Subcutaneous abdominal adipose tissue (tissue), 5 donors: ENCODE results near the gene PRKCE.
A peak's percentile ranks its signal among the peaks of the same experiment; 100 is the strongest.

Source experiments
- H3K27ac ChIP-seq: one replicate; pipeline ENCODE4 v1.7.0; 2013; ENCODE audit warnings: low read depth, mild to moderate bottlenecking, inconsistent platforms, low read length, moderate library complexity
- H3K27me3 ChIP-seq, 5 donors: one replicate each; pipeline ENCODE4 v1.7.0; 2013; ENCODE audit warnings: low read length in 5 of 5, inconsistent platforms in 1 of 5; ENCODE audit not compliant: control insufficient read depth in 5 of 5, insufficient read depth in 4 of 5
- H3K36me3 ChIP-seq, 5 donors: one replicate each; pipeline ENCODE4 v1.7.0; 2013; ENCODE audit warnings: low read length in 5 of 5; ENCODE audit not compliant: control insufficient read depth in 5 of 5, insufficient read depth in 5 of 5
- H3K4me1 ChIP-seq, 5 donors: one replicate each; pipeline ENCODE4 v1.7.0; 2013; ENCODE audit warnings: low read length in 5 of 5, mild to moderate bottlenecking in 3 of 5, moderate library complexity in 1 of 5; ENCODE audit not compliant: control insufficient read depth in 5 of 5, insufficient read depth in 5 of 5
- H3K4me3 ChIP-seq, 5 donors: one replicate each; pipeline ENCODE4 v1.7.0; 2013; ENCODE audit warnings: low read length in 5 of 5, low read depth in 1 of 5
- H3K9ac ChIP-seq, 5 donors: one replicate each; pipeline ENCODE4 v1.7.0; 2013; ENCODE audit warnings: low read length in 5 of 5, mild to moderate bottlenecking in 4 of 5, moderate library complexity in 3 of 5
- H3K9me3 ChIP-seq, 5 donors: one replicate each; pipeline ENCODE4 v1.7.0; 2013; ENCODE audit warnings: low read length in 5 of 5; ENCODE audit not compliant: control insufficient read depth in 5 of 5
- donor health status: healthy.
- donor health status: healthy.
- donor health status: healthy.
- donor health status: healthy.
- donor health status: healthy.

The PRKCE gene

GRCh38 chr2:45994060-45994459, 342.6 kb downstream of the PRKCE start:
- H3K9me3 ChIP-seq, result no peaks in the 10 kb centered on the region
- no peak overlapping the region for H3K27ac ChIP-seq
- no peaks in the 10 kb centered on the region for H3K27me3 ChIP-seq
- no peak overlapping the region for H3K4me3 ChIP-seq
- H3K4me1 ChIP-seq, result peaks cover 5 to 27% (median 17%) of the 10 kb centered on the region in 5 donors
- peaks cover 0 to 8% (median 0%) of the 10 kb centered on the region in 5 donors for H3K36me3 ChIP-seq
- no peak overlapping the region for H3K9ac ChIP-seq

GRCh38 chr2:46000660-46001059, 349.2 kb downstream of the PRKCE start:
- Histone ChIP-seq H3K27ac (no peak overlapping the region), H3K36me3 (peaks cover 0 to 20% (median 10%) of the 10 kb centered on the region in 5 donors), H3K9me3 (no peaks in the 10 kb centered on the region), H3K27me3 (no peaks in the 10 kb centered on the region), H3K4me1 (peaks cover 0 to 19% (median 11%) of the 10 kb centered on the region in 5 donors), H3K4me3 (no peak overlapping the region), H3K9ac (no peak overlapping the region)

- peaks cover 0 to 19% (median 11%) of the 10 kb centered on the region in 5 donors for H3K4me1 ChIP-seq
- H3K4me3 ChIP-seq, result no peak overlapping the region
- peak overlapping the region; percentile 75 for H3K27ac ChIP-seq
- H3K27me3 ChIP-seq, result no peaks in the 10 kb centered on the region
- H3K36me3 ChIP-seq, result peaks cover 0 to 22% (median 12%) of the 10 kb centered on the region in 5 donors
- H3K9me3 ChIP-seq, result no peaks in the 10 kb centered on the region
- H3K9ac ChIP-seq, result no peak overlapping the region
These were observed 349.8 kb downstream of the PRKCE start for GRCh38 chr2:46001290-46001689.

GRCh38 chr2:46001741-46002506, 350.4 kb downstream of the PRKCE start:
- Histone ChIP-seq H3K27me3 (no peaks in the 10 kb centered on the region), H3K27ac (peak overlapping the region; percentile 75), H3K4me1 (peaks cover 0 to 19% (median 11%) of the 10 kb centered on the region in 5 donors), H3K4me3 (no peak overlapping the region), H3K9me3 (no peaks in the 10 kb centered on the region), H3K36me3 (peaks cover 0 to 24% (median 15%) of the 10 kb centered on the region in 5 donors), H3K9ac (no peak overlapping the region)

DNA sequence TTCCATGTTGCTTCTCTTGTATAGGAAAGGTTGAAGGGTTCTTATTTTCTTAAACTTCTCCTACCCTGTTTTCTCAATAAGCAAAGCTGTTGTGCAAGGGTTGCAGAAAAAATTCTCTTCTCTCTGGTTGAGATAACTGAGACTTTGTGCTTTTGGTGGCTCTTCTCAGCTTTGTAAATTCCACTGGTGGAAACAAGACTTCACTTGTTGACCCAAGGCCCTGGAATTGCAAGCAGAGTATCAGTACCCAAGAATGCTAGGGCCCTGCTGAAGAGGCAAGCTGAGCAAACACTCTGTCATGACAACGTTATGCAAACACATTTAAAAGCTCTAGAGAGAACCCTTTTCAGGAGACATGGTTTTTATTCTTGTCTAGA, 351.0 kb downstream of the PRKCE start:
- Histone ChIP-seq H3K4me3 (no peak overlapping the region), H3K9me3 (no peaks in the 10 kb centered on the region), H3K27ac (peak overlapping the region; percentile 75), H3K4me1 (peaks cover 0 to 19% (median 11%) of the 10 kb centered on the region in 5 donors), H3K27me3 (no peaks in the 10 kb centered on the region), H3K9ac (no peak overlapping the region), H3K36me3 (peaks cover 0 to 29% (median 20%) of the 10 kb centered on the region in 5 donors)

- Histone ChIP-seq H3K27ac (no peak overlapping the region), H3K9me3 (no peaks in the 10 kb centered on the region), H3K4me3 (no peak overlapping the region), H3K9ac (no peak overlapping the region), H3K36me3 (peaks cover 4 to 34% (median 20%) of the 10 kb centered on the region in 5 donors), H3K27me3 (no peaks in the 10 kb centered on the region), H3K4me1 (peaks cover 0 to 19% (median 11%) of the 10 kb centered on the region in 5 donors)
These were observed 351.5 kb downstream of the PRKCE start for GRCh38 chr2:46002947-46003346.

- Histone ChIP-seq H3K9ac (no peak overlapping the region), H3K9me3 (no peaks in the 10 kb centered on the region), H3K27ac (no peak overlapping the region), H3K4me1 (peaks cover 0 to 19% (median 11%) of the 10 kb centered on the region in 5 donors), H3K4me3 (no peak overlapping the region), H3K36me3 (peaks cover 5 to 36% (median 20%) of the 10 kb centered on the region in 5 donors), H3K27me3 (no peaks in the 10 kb centered on the region)
These were observed 352.5 kb downstream of the PRKCE start for GRCh38 chr2:46003903-46004473.

DNA sequence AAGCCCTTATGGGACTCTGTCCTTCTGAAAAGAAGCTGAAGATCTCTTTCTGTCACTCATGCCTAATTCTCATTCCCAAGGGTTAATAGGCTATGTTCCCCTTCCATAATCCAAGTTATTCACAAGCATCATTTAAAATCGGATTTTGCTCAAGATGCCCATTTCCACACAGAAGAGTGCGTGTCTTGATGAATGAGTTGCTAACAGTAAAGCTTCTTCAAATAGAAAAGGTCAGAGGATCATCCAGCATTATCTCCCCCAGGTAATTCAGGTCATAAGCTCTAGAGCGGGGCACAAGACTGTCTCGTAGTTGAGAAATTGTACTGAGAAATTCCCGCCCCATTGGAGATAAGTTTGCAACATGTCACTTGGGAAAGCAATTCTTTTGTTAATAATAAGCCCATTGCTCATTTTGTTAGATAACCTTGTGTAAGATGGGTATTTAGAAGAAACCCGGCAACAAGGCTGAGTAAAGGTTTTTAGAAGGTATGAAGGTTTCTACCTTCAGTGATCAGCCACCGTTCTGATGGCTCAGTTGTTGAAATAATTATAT, 355.1 kb downstream of the PRKCE start:
- Histone ChIP-seq H3K27ac (no peak overlapping the region), H3K27me3 (no peaks in the 10 kb centered on the region), H3K4me1 (peaks cover 0 to 15% (median 8%) of the 10 kb centered on the region in 5 donors), H3K9me3 (no peaks in the 10 kb centered on the region), H3K4me3 (no peak overlapping the region), H3K9ac (no peak overlapping the region), H3K36me3 (peaks cover 5 to 33% (median 20%) of the 10 kb centered on the region in 5 donors)

GRCh38 chr2:46007412-46007811, 355.9 kb downstream of the PRKCE start:
- Histone ChIP-seq H3K36me3 (peaks cover 5 to 31% (median 21%) of the 10 kb centered on the region in 5 donors), H3K9me3 (no peaks in the 10 kb centered on the region), H3K27ac (no peak overlapping the region), H3K4me1 (peaks cover 0 to 7% (median 3%) of the 10 kb centered on the region in 5 donors), H3K9ac (no peak overlapping the region), H3K27me3 (no peaks in the 10 kb centered on the region), H3K4me3 (no peak overlapping the region)
